ENCODE data around the gene FOXD3.

FOXD3 gene

GRCh38 chr1:63294803-63295594 lies 27.4 kb upstream of the FOXD3 start:
- TF ChIP-seq FOXP2 (optimal IDR thresholded peaks at IDR 0.05; ENCODE audit: borderline replicate concordance, extremely low read depth, extremely low read length, insufficient read depth) = no peak
- no peak for TF ChIP-seq POLR2AphosphoS5 (IDR thresholded peaks at IDR 0.05; ENCODE audit: low read depth, low read length)
- no peak for TF ChIP-seq SIN3A (IDR thresholded peaks at IDR 0.05; ENCODE audit: borderline replicate concordance, insufficient read depth, low read length)
- no peak for TF ChIP-seq TAF1 (IDR thresholded peaks at IDR 0.05; ENCODE audit: borderline replicate concordance, insufficient read depth, low read length)
- TF ChIP-seq REST (IDR thresholded peaks at IDR 0.05; ENCODE audit: insufficient read depth in 1 of 2, low read depth in 2 of 2, low read length in 2 of 2) = no peak

- TF ChIP-seq FOXP2 (optimal IDR thresholded peaks at IDR 0.05; ENCODE audit: borderline replicate concordance, extremely low read depth, extremely low read length, insufficient read depth) = no peak
- TF ChIP-seq SIN3A (IDR thresholded peaks at IDR 0.05; ENCODE audit: borderline replicate concordance, insufficient read depth, low read length) = no peak
- no peak for TF ChIP-seq TAF1 (IDR thresholded peaks at IDR 0.05; ENCODE audit: borderline replicate concordance, insufficient read depth, low read length)
- no peak for TF ChIP-seq REST (IDR thresholded peaks at IDR 0.05; ENCODE audit: insufficient read depth in 1 of 2, low read depth in 2 of 2, low read length in 2 of 2)
- TF ChIP-seq POLR2AphosphoS5 (IDR thresholded peaks at IDR 0.05; ENCODE audit: low read depth, low read length) = no peak
These were observed 18.0 kb upstream of the FOXD3 start for GRCh38 chr1:63304410-63304809.

GRCh38 chr1:63305043-63305442 lies 17.3 kb upstream of the FOXD3 start:
- TF ChIP-seq REST (IDR thresholded peaks at IDR 0.05; ENCODE audit: insufficient read depth in 1 of 2, low read depth in 2 of 2, low read length in 2 of 2) = no peak
- no peak for TF ChIP-seq FOXP2 (optimal IDR thresholded peaks at IDR 0.05; ENCODE audit: borderline replicate concordance, extremely low read depth, extremely low read length, insufficient read depth)
- no peak for TF ChIP-seq TAF1 (IDR thresholded peaks at IDR 0.05; ENCODE audit: borderline replicate concordance, insufficient read depth, low read length)
- no peak for TF ChIP-seq POLR2AphosphoS5 (IDR thresholded peaks at IDR 0.05; ENCODE audit: low read depth, low read length)
- no peak for TF ChIP-seq SIN3A (IDR thresholded peaks at IDR 0.05; ENCODE audit: borderline replicate concordance, insufficient read depth, low read length)

- TF ChIP-seq FOXP2 (optimal IDR thresholded peaks at IDR 0.05; ENCODE audit: borderline replicate concordance, extremely low read depth, extremely low read length, insufficient read depth) = no peak
- TF ChIP-seq TAF1 (IDR thresholded peaks at IDR 0.05; ENCODE audit: borderline replicate concordance, insufficient read depth, low read length) = no peak
- no peak for TF ChIP-seq SIN3A (IDR thresholded peaks at IDR 0.05; ENCODE audit: borderline replicate concordance, insufficient read depth, low read length)
- no peak for TF ChIP-seq POLR2AphosphoS5 (IDR thresholded peaks at IDR 0.05; ENCODE audit: low read depth, low read length)
- no peak for TF ChIP-seq REST (IDR thresholded peaks at IDR 0.05; ENCODE audit: insufficient read depth in 1 of 2, low read depth in 2 of 2, low read length in 2 of 2)
These were observed 15.1 kb upstream of the FOXD3 start for GRCh38 chr1:63307196-63307794.
